OCI-LY7 (cell line): Measurements from ENCODE around the gene GDAP2. TPM values are rescaled to one million over a fixed set of nuclear protein-coding genes. Genes with fewer than 3 reads are reported as not detected.
A peak's percentile ranks its signal among the peaks of the same experiment; 100 is the strongest.

Experiments
- Bru-seq: library from RNA; stranded (reverse); fragments of 400-500 nt; gene quantifications from one replicate; lab custom pipeline; 2021; lab: Mats Ljungman, UMichigan
- BruChase-seq, 2 experiments: library from RNA; stranded (reverse); fragments of 400-500 nt; gene quantifications; one replicate each; lab custom pipeline; 2021; lab: Mats Ljungman, UMichigan
- BruUV-seq: library from RNA; stranded (reverse); fragments of 400-500 nt; replicated peaks from 2 replicates; lab custom pipeline; 2021; lab: Mats Ljungman, UMichigan
- CTCF ChIA-PET: fragments of 300-600 bp; sonication (Branson Sonifier 250); formaldehyde crosslinking; loops from one replicate; lab custom pipeline; 2022; ENCODE audit warnings: antibody characterized with exemption; ENCODE audit not compliant: unreplicated experiment; lab: Charles Lee
- POLR2A ChIA-PET: fragments of 300-600 bp; sonication (Branson Sonifier 250); formaldehyde crosslinking; loops from one replicate; lab custom pipeline; 2022; ENCODE audit warnings: antibody characterized with exemption; lab: Charles Lee
- DNase-seq: peaks from one replicate; pipeline ENCODE4 v3.0.0-alpha.2; 2015; ENCODE audit warnings: low spot score
- H2AFZ ChIP-seq: fragments of 200-600 bp; sonication (generic), shearing (Covaris generic); 2 replicates; pipeline ENCODE4 v1.6.1; 2014; ENCODE audit warnings: mild to moderate bottlenecking, antibody characterized with exemption, low read length, moderate library complexity
- H3K27ac ChIP-seq: fragments of 200-600 bp; sonication (generic); 2 replicates; pipeline ENCODE4 v1.5.1; 2014; ENCODE audit warnings: mixed run types, low read depth, mild to moderate bottlenecking, moderate library complexity, low read length, inconsistent platforms; ENCODE audit not compliant: poor library complexity, severe bottlenecking
- H3K36me3 ChIP-seq: fragments of 200-600 bp; sonication (generic); 2 replicates; pipeline ENCODE4 v1.6.1; 2014; ENCODE audit warnings: mild to moderate bottlenecking, antibody characterized with exemption, low read length, moderate library complexity, mixed read lengths; ENCODE audit not compliant: insufficient read depth
- H3K4me1 ChIP-seq: fragments of 200-600 bp; sonication (generic); 2 replicates; pipeline ENCODE4 v1.5.1; 2014; ENCODE audit warnings: mild to moderate bottlenecking, low read length; ENCODE audit not compliant: insufficient read depth, poor library complexity, severe bottlenecking
- H3K4me2 ChIP-seq: fragments of 200-600 bp; sonication (generic); 2 replicates; pipeline ENCODE4 v1.6.1; 2014; ENCODE audit warnings: mild to moderate bottlenecking, low read length
- H3K4me3 ChIP-seq: fragments of 200-600 bp; sonication (generic); 2 replicates; pipeline ENCODE4 v1.5.1; 2014; ENCODE audit warnings: mild to moderate bottlenecking, low read depth, low read length; ENCODE audit not compliant: poor library complexity, severe bottlenecking
- H3K79me2 ChIP-seq: fragments of 200-600 bp; sonication (generic); 2 replicates; pipeline ENCODE4 v1.6.1; 2016; ENCODE audit warnings: low read depth, mild to moderate bottlenecking, low read length, moderate library complexity, mixed read lengths; ENCODE audit not compliant: insufficient read depth
- H3K9me2 ChIP-seq: fragments of 200-600 bp; sonication (generic); 2 replicates; pipeline ENCODE4 v1.6.1; 2016; ENCODE audit warnings: mild to moderate bottlenecking, low read length, mixed read lengths; ENCODE audit not compliant: insufficient read depth
- H3K9me3 ChIP-seq: fragments of 200-600 bp; sonication (generic); 2 replicates; pipeline ENCODE4 v1.6.1; 2014; ENCODE audit warnings: mild to moderate bottlenecking, mixed run types, low read length, mixed read lengths
- H4K20me1 ChIP-seq: fragments of 200-600 bp; sonication (generic); 2 replicates; pipeline ENCODE4 v1.6.1; 2014; ENCODE audit warnings: mild to moderate bottlenecking, antibody characterized with exemption, low read length, moderate library complexity, mixed read lengths; ENCODE audit not compliant: insufficient read depth
- CTCF ChIP-seq: fragments of 200-600 bp; sonication (generic); conservative IDR thresholded peaks from 2 replicates; pipeline ENCODE4 v1.5.1; 2014; ENCODE audit warnings: mild to moderate bottlenecking, antibody characterized with exemption, low read length, moderate library complexity, mixed read lengths
- EZH2phosphoT487 ChIP-seq: fragments of 200-600 bp; sonication (generic); IDR thresholded peaks from 2 replicates; pipeline ENCODE4 v1.6.1; 2018; ENCODE audit warnings: low read depth, borderline replicate concordance, mild to moderate bottlenecking, mixed run types, antibody characterized with exemption, low read length, moderate library complexity, mixed read lengths
- intact Hi-C: fragments of 100-400 bp; cut with micrococcal nuclease; formaldehyde crosslinking; loops from one replicate; pipeline ENCODE4 v1.10.0; 2022; ENCODE audit not compliant: unreplicated experiment
- long read RNA-seq: library from polyadenylated mRNA; stranded (forward); transcript quantifications from one replicate; pipeline ENCODE4 v2.0.0, GENCODE V29; 2022
- total RNA-seq, 2 experiments: library from RNA; depleted of rRNA in 1 of 2; stranded (reverse); fragments of >200 nt in 1 of 2; shearing (Covaris generic) in 1 of 2; gene quantifications; 2 replicates each; pipeline ENCODE4 v1.2.3, GENCODE V29; 2014 to 2022

The GDAP2 gene
- 13.9 and 14.9 TPM in 2 replicates for total RNA-seq (2014; rRNA removed; shearing (Covaris generic))
- 21.7 and 26.8 TPM in 2 replicates for total RNA-seq (2022)
- Bru-seq, nascent RNA, result percentile 72 among the genes with signal in this experiment
- BruChase-seq, experiment 1, labeled RNA remaining after a 6-hour chase, result percentile 61 among the genes with signal in this experiment
- percentile 70 among the genes with signal in this experiment for BruChase-seq, experiment 2, labeled RNA remaining after a 2-hour chase
- long read RNA-seq, full-length matches to known transcripts, result 14 of 31 reads
- long read RNA-seq, partial matches to known transcripts, result 6 of 31 reads
- long read RNA-seq, other reads (novel, unspliced or antisense), result 11 of 31 reads

- POLR2A ChIA-PET, result interaction anchor here (0.9 to 1.9 kb wide), 9 partner anchors 8 to 255 kb away, joined by 3 to 10 read pairs (median 3); no protein-coding TSS in a partner anchor
- CTCF ChIA-PET, result interaction anchor here (0.6 kb wide), 1 partner anchor 834 kb away, joined by 3 read pairs; no protein-coding TSS in a partner anchor
- TF ChIP-seq CTCF (no peak), EZH2phosphoT487 (no peak)
Observed at GRCh38 chr1:117929343-117930172, at the start of gene GDAP2, which contains the start of gene WDR3. Gene GDAP2 (minus strand): TSS chr1:117929621. CDS start chr1:117920357, 9,264 bp downstream. Gene WDR3 (plus strand): TSS chr1:117929739. CDS start chr1:117933320, 3,581 bp downstream.

GRCh38 chr1:117976381-117976780 lies 47.0 kb upstream of the GDAP2 start:
- ChIA-PET POLR2A (interaction anchor here (0.9 kb wide), 1 partner anchor 37 kb away, joined by 3 read pairs; no protein-coding TSS in a partner anchor), CTCF (no interaction called here)
- TF ChIP-seq CTCF, result no peak
- no peak for TF ChIP-seq EZH2phosphoT487
- H3K4me3 ChIP-seq, result no peak overlapping the region
- intact Hi-C loops, result no loop called here
- no peaks in the 10 kb centered on the region for H4K20me1 ChIP-seq
- no peaks in the 10 kb centered on the region for H3K9me2 ChIP-seq
- no peak overlapping the region for H3K4me2 ChIP-seq
- no peak overlapping the region for H3K27ac ChIP-seq
- H3K4me1 ChIP-seq, result no peaks in the 10 kb centered on the region
- no TSS peak for BruUV-seq
- no peak for DNase-seq
- H3K79me2 ChIP-seq, result no peaks in the 10 kb centered on the region
- no peaks in the 10 kb centered on the region for H3K9me3 ChIP-seq
- H2AFZ ChIP-seq, result no peak overlapping the region
- H3K36me3 ChIP-seq, result no peaks in the 10 kb centered on the region

More at GRCh38 chr1:117929343-117930172, at the start of gene GDAP2, which contains the start of gene WDR3:
- H3K9me2 ChIP-seq, result no peaks in the 10 kb centered on the region
- peaks cover 18% of the 10 kb centered on the region; the same call in 1 of the 2 replicates for H4K20me1 ChIP-seq
- peaks cover 24% of the 10 kb centered on the region for H3K4me1 ChIP-seq
- no TSS peak for BruUV-seq
- H3K4me3 ChIP-seq, result peak within 1 kb of the TSS; percentile 93
- peak within 1 kb of the TSS; percentile 97 for H3K4me2 ChIP-seq
- peaks cover 57% of the 10 kb centered on the region for H3K79me2 ChIP-seq
- peak within 1 kb of the TSS; percentile 91 for H2AFZ ChIP-seq
- H3K9me3 ChIP-seq, result no peaks in the 10 kb centered on the region
- peak; percentile 99 for DNase-seq
- intact Hi-C loops, result loop anchor here (2.0 to 10.0 kb wide), 4 partner anchors 295 to 1211 kb away; partner anchors contain the start of genes MAN1A2, TTF2 and WARS2
- H3K36me3 ChIP-seq, result peaks cover 18% of the 10 kb centered on the region
- peak within 1 kb of the TSS; percentile 51 for H3K27ac ChIP-seq
